LoVo (cell line): Measurements from ENCODE around the gene CNPPD1.

Experiments used
- DNase-seq: peaks from one replicate; pipeline ENCODE4 v3.0.0-alpha.2; 2016; ENCODE audit warnings: low spot score

Gene CNPPD1

GRCh38 chr2:219179601-219180465 is 3.1 kb upstream of the CNPPD1 start:
- DNase-seq: no peak

GRCh38 chr2:219178377-219179175 is 1.9 kb upstream of the CNPPD1 start:
- DNase-seq: peak; percentile 7

- peak; percentile 92 for DNase-seq
These were observed 1.0 kb upstream of the CNPPD1 start, which contains the start of gene RETREG2 for GRCh38 chr2:219177552-219178376. Gene RETREG2, plus strand, starts transcription at chr2:219178275. Its CDS starts 78 bp downstream, at chr2:219178353.

GRCh38 chr2:219175928-219176817 is 552 bp downstream of the CNPPD1 start:
- DNase-seq: peak; percentile 21

- DNase-seq: no peak
These were observed 1.2 kb downstream of the CNPPD1 start for GRCh38 chr2:219175486-219175885.

- no peak for DNase-seq
These were observed 1.9 kb downstream of the CNPPD1 start for GRCh38 chr2:219174801-219175200.

GRCh38 chr2:219174146-219174545 is 2.6 kb downstream of the CNPPD1 start:
- DNase-seq: no peak

GRCh38 chr2:219173176-219173575 is 3.5 kb downstream of the CNPPD1 start:
- DNase-seq: no peak

- no peak for DNase-seq
These were observed 4.2 kb downstream of the CNPPD1 start for GRCh38 chr2:219172231-219173154.

GRCh38 chr2:219171231-219171651 is 5.5 kb downstream of the CNPPD1 start:
- DNase-seq: peak; percentile 19

GRCh38 chr2:219169930-219170654 is 6.6 kb downstream of the CNPPD1 start, which contains the start of gene SLC23A3:
Gene SLC23A3, minus strand, starts transcription at chr2:219170029. Its CDS starts 45 bp downstream, at chr2:219169984.
- DNase-seq: no peak

GRCh38 chr2:219168932-219169331 is 7.8 kb downstream of the CNPPD1 start:
- no peak for DNase-seq

GRCh38 chr2:219168526-219168925 is 8.2 kb downstream of the CNPPD1 start:
- no peak for DNase-seq

- no peak for DNase-seq
These were observed 8.7 kb downstream of the CNPPD1 start for GRCh38 chr2:219167997-219168396.

- DNase-seq: no peak
These were observed 11.4 kb downstream of the CNPPD1 start for GRCh38 chr2:219165058-219165911.

- no peak for DNase-seq
These were observed 13.6 kb downstream of the CNPPD1 start for GRCh38 chr2:219163156-219163555.

GRCh38 chr2:219161097-219161496 is 15.6 kb downstream of the CNPPD1 start:
- DNase-seq: no peak
